ENCODE results near the gene PCK1. TPM values are rescaled to one million over a fixed set of nuclear protein-coding genes. Genes with fewer than 3 reads are reported as not detected.

Gene PCK1
- total and polyA plus RNA-seq, 2 donors (not counting 3 experiments of a cell fraction or from before 2014, with no cell fraction given), result not detected

DNA sequence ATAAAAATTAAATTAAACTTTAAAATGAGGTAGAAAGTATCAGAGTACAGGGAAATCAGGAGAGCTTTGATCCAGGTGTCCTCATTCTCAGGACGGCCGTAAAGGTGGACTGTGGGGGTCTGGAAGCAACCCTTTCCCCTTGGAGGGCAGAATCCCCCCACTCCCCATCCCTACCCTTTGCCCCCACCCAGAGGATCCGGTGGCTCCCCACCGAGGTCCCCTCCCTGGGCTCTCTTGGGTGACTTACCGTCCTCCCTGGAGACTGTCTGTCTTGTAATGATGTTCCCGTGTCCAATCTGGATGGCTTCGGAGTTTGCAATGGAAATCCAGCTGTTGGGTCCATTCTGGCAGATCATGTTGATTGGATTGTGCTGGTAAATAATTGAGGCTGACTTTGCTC, 52.0 kb downstream of the PCK1 start:
- no peaks in the 10 kb centered on the region for H3K9me1 ChIP-seq (replicated peaks; ENCODE audit: control insufficient read depth, extremely low read depth, insufficient read depth, low read length)

More for the DNA sequence above, 52.0 kb downstream of the PCK1 start:
- Histone ChIP-seq H3K9ac (replicated peaks; ENCODE audit: extremely low read depth, insufficient read depth, low read length) (no peak overlapping the region), H3K4me3 (replicated peaks in 1 of 3; ENCODE audit: insufficient read depth in 1 of 3, low read depth in 1 of 3, low read length in 3 of 3) (no peak overlapping the region), H3K4me1 (ENCODE audit: control insufficient read depth, extremely low read depth, insufficient read depth, low read length) (no peaks in the 10 kb centered on the region), H3K4me2 (ENCODE audit: insufficient read depth, low read length) (no peak overlapping the region), H4K20me1 (replicated peaks; ENCODE audit: control insufficient read depth, extremely low read depth, insufficient read depth, low read length) (no peaks in the 10 kb centered on the region), H3K27ac (ENCODE audit: insufficient read depth, low read depth, low read length) (no peak overlapping the region), H3K27me3 (ENCODE audit: control insufficient read depth in 2 of 2, insufficient read depth in 2 of 2, low read length in 2 of 2) (no peaks in the 10 kb centered on the region), H3K79me2 (ENCODE audit: control insufficient read depth, insufficient read depth, low read length) (no peaks in the 10 kb centered on the region), H3K36me3 (ENCODE audit: control insufficient read depth in 2 of 2, extremely low read depth in 1 of 2, insufficient read depth in 2 of 2, low read length in 2 of 2) (no peaks in the 10 kb centered on the region), H2AFZ (ENCODE audit: low read depth, low read length) (no peak overlapping the region), H3K9me3 (replicated peaks; ENCODE audit: control insufficient read depth, insufficient read depth, low read length) (no peaks in the 10 kb centered on the region)
- intact Hi-C loops (cut with micrococcal nuclease) (no loop called here), dilution Hi-C loops (cut with MboI; ENCODE audit: extremely low pct_ligation_motif_present, low sequenced_read_pairs) (no loop called here)
- BruUV-seq (replicated peaks), result no TSS peak
- TF ChIP-seq FOS (IDR thresholded peaks at IDR 0.05; ENCODE audit: borderline replicate concordance, insufficient read depth, low read length) (no peak), MYC (IDR thresholded peaks at IDR 0.05; ENCODE audit: low read depth, low read length) (no peak), JUN (IDR thresholded peaks at IDR 0.05; ENCODE audit: borderline replicate concordance, insufficient read depth, insufficient read length, low read depth) (no peak), GATA2 (IDR thresholded peaks at IDR 0.05; ENCODE audit: insufficient read depth, insufficient read length, low read depth, low read length) (no peak), EZH2 (IDR thresholded peaks at IDR 0.05; ENCODE audit: borderline replicate concordance, low read depth, low read length, severe bottlenecking) (no peak), POLR2AphosphoS5 (IDR thresholded peaks at IDR 0.05; ENCODE audit: insufficient read depth, low read depth, low read length) (no peak), POLR2A (IDR thresholded peaks at IDR 0.05; ENCODE audit: low read depth, low read length) (no peak)
- TF ChIP-seq, protein P1, sequence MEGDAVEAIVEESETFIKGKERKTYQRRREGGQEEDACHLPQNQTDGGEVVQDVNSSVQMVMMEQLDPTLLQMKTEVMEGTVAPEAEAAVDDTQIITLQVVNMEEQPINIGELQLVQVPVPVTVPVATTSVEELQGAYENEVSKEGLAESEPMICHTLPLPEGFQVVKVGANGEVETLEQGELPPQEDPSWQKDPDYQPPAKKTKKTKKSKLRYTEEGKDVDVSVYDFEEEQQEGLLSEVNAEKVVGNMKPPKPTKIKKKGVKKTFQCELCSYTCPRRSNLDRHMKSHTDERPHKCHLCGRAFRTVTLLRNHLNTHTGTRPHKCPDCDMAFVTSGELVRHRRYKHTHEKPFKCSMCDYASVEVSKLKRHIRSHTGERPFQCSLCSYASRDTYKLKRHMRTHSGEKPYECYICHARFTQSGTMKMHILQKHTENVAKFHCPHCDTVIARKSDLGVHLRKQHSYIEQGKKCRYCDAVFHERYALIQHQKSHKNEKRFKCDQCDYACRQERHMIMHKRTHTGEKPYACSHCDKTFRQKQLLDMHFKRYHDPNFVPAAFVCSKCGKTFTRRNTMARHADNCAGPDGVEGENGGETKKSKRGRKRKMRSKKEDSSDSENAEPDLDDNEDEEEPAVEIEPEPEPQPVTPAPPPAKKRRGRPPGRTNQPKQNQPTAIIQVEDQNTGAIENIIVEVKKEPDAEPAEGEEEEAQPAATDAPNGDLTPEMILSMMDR (IDR thresholded peaks at IDR 0.05; ENCODE audit: extremely low read depth in 1 of 2, insufficient read depth in 1 of 2, low read depth in 1 of 2, low read length in 2 of 2), result no peak
- TF ChIP-seq, protein P2, sequence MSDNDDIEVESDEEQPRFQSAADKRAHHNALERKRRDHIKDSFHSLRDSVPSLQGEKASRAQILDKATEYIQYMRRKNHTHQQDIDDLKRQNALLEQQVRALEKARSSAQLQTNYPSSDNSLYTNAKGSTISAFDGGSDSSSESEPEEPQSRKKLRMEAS (IDR thresholded peaks at IDR 0.05; ENCODE audit: insufficient read depth, insufficient read length), result no peak
- POLR2A ChIA-PET, result no interaction called here
- DNase-seq (ENCODE audit: low read depth, low spot score), result no peak
- no peak for FAIRE-seq
- CTCF ChIA-PET, result interaction anchor here (1.3 kb wide), 1 partner anchor 10 kb away, joined by 8 read pairs; no protein-coding TSS in a partner anchor

Measured in endothelial cell of umbilical vein (primary cell).